Keratinocyte (primary cell): ENCODE data around the gene TMEM184A. TPM values are rescaled to one million over a fixed set of nuclear protein-coding genes. Genes with fewer than 3 reads are reported as not detected.

Experiments used
- DNase-seq: peaks from one replicate; pipeline ENCODE4 v3.0.0-alpha.2; 2011; ENCODE audit warnings: low read depth, missing footprints, low spot score
- FAIRE-seq: peaks from 2 replicates; lab custom pipeline; 2011; peaks lifted over from hg19 to GRCh38; lab: Jason Lieb, UNC
- H2AFZ ChIP-seq: 2 replicates; pipeline ENCODE4 v1.6.0; 2012; ENCODE audit warnings: low read length, control low read depth, inconsistent platforms; ENCODE audit not compliant: control insufficient read depth
- H3K27ac ChIP-seq: 2 replicates; pipeline ENCODE4 v1.5.1; 2011; ENCODE audit warnings: low read length; ENCODE audit not compliant: control insufficient read depth, insufficient read depth
- H3K27me3 ChIP-seq: 3 replicates; pipeline ENCODE4 v1.6.0; 2011; ENCODE audit warnings: low read length; ENCODE audit not compliant: control insufficient read depth, insufficient read depth; ENCODE audit errors: extremely low read depth
- H3K36me3 ChIP-seq, 2 experiments: 2 replicates in 1 of 2; 3 replicates in 1 of 2; pipeline ENCODE4 v1.5.1; 2011; ENCODE audit warnings: low read length in 2 of 2, mild to moderate bottlenecking in 1 of 2; ENCODE audit not compliant: control insufficient read depth in 2 of 2, insufficient read depth in 2 of 2; ENCODE audit errors: extremely low read depth in 1 of 2
- H3K4me1 ChIP-seq: 3 replicates; pipeline ENCODE4 v1.5.1; 2011; ENCODE audit warnings: low read length; ENCODE audit not compliant: control insufficient read depth, insufficient read depth; ENCODE audit errors: extremely low read depth
- H3K4me2 ChIP-seq: 3 replicates; pipeline ENCODE4 v1.6.0; 2011; ENCODE audit warnings: low read depth, low read length; ENCODE audit not compliant: control insufficient read depth, insufficient read depth; ENCODE audit errors: extremely low read depth
- H3K4me3 ChIP-seq, 3 experiments: fragments of 200-600 bp in 1 of 3; sonication (generic) in 1 of 3; 2 replicates in 2 of 3; 3 replicates in 1 of 3; pipeline ENCODE4 v1.5.1; 2011 to 2016; ENCODE audit warnings: low read length in 3 of 3, mild to moderate bottlenecking in 3 of 3, control low read depth in 2 of 3, inconsistent platforms in 1 of 3, low read depth in 1 of 3, mixed read lengths in 1 of 3, mixed run types in 1 of 3, moderate library complexity in 1 of 3; ENCODE audit not compliant: control insufficient read depth in 2 of 3, insufficient read depth in 2 of 3; ENCODE audit errors: extremely low read depth in 1 of 3
- H3K79me2 ChIP-seq: 2 replicates; pipeline ENCODE4 v1.6.0; 2012; ENCODE audit warnings: low read length; ENCODE audit not compliant: control insufficient read depth, insufficient read depth
- H3K9ac ChIP-seq: 3 replicates; pipeline ENCODE4 v1.6.0; 2011; ENCODE audit warnings: low read length; ENCODE audit not compliant: control insufficient read depth, insufficient read depth; ENCODE audit errors: extremely low read depth
- H3K9me1 ChIP-seq: 3 replicates; pipeline ENCODE4 v1.6.0; 2011; ENCODE audit warnings: low read length; ENCODE audit not compliant: control insufficient read depth, insufficient read depth; ENCODE audit errors: extremely low read depth
- H3K9me3 ChIP-seq: 2 replicates; pipeline ENCODE4 v1.5.1; 2012; ENCODE audit warnings: low read depth, low read length; ENCODE audit not compliant: control insufficient read depth
- H4K20me1 ChIP-seq: 3 replicates; pipeline ENCODE4 v1.6.0; 2011; ENCODE audit warnings: low read length; ENCODE audit not compliant: control insufficient read depth, insufficient read depth; ENCODE audit errors: extremely low read depth
- EZH2 ChIP-seq: IDR thresholded peaks from one replicate; pipeline ENCODE4 v1.6.1; 2012; ENCODE audit warnings: inconsistent platforms, mild to moderate bottlenecking, low read length, moderate library complexity
- dilution Hi-C: fragments of 300-500 bp; cut with MboI; formaldehyde crosslinking; loops from one replicate; pipeline ENCODE4 v1.7.0; 2020; ENCODE audit warnings: low sequenced_read_pairs; ENCODE audit not compliant: extremely low pct_ligation_motif_present
- polyA plus RNA-seq, 5 experiments: library from polyadenylated mRNA; depleted of rRNA in 3 of 5; stranded (reverse) in 3 of 5; stranded (forward) in 1 of 5; unstranded in 1 of 5; fragments of >200 nt; gene quantifications; 1 replicate in 1 of 5; 2 replicates in 3 of 5; 3 replicates in 1 of 5; pipeline versions ENCODE4 v1.2.1 to v1.2.3, GENCODE V29; 2011 to 2012; ENCODE audit warnings: missing spikeins in 2 of 5, low read depth in 1 of 5, low replicate concordance in 1 of 5
- TF ChIP-seq, protein P1 (sequence below), 3 experiments: IDR thresholded peaks in 1 of 3; conservative IDR thresholded peaks in 1 of 3; optimal IDR thresholded peaks in 1 of 3; 2 replicates in 2 of 3; 3 replicates in 1 of 3; pipeline versions ENCODE3 to v1.5.1; 2011; ENCODE audit warnings: low read length in 3 of 3, mild to moderate bottlenecking in 3 of 3, moderate library complexity in 2 of 3, control low read depth in 1 of 3, inconsistent platforms in 1 of 3; ENCODE audit not compliant: insufficient read depth in 2 of 3; ENCODE audit errors: extremely low read depth in 1 of 3

TMEM184A gene
- polyA plus RNA-seq, 1 donor (not counting 4 experiments of a cell fraction or from before 2014, with no cell fraction given) = 2.9 TPM

DNA sequence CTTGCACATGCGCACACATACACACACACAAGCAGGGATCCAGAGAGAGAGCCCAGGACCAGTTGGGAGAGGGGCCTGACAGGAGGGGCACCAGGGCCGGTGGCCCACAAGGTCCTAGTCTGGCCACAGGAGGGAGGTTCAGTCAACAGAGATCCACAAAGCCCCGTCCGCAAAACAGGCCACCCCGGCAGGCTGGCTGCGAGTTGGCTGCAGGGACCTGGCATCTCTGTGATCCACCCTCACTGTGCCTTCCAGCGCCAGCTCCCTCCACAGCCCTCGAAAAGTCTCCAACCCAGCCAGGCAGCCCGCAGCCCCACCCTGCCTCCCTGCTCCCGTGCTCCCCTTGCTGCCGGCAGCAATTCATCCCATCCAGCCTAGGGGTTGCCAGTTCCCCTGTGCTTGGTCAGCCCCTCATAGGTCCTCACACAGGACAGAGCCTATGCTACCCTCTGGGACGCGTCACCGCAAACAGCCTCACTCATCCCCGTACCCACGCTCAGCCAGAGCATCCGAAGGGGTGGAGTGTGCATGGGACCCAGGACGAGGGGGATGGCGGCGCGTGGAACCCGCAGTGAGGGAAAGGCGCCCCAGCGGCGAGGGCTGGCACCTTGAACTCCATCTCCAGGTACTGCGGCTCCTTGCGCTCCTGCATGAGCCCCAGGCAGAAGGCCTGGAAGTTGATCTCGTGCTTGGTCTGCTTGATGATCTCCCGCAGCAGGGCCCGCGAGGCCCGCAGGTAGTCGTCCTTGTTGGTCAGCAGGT lies 59.3 kb downstream of the TMEM184A start:
- TF ChIP-seq EZH2 = no peak
- TF ChIP-seq, protein P1, sequence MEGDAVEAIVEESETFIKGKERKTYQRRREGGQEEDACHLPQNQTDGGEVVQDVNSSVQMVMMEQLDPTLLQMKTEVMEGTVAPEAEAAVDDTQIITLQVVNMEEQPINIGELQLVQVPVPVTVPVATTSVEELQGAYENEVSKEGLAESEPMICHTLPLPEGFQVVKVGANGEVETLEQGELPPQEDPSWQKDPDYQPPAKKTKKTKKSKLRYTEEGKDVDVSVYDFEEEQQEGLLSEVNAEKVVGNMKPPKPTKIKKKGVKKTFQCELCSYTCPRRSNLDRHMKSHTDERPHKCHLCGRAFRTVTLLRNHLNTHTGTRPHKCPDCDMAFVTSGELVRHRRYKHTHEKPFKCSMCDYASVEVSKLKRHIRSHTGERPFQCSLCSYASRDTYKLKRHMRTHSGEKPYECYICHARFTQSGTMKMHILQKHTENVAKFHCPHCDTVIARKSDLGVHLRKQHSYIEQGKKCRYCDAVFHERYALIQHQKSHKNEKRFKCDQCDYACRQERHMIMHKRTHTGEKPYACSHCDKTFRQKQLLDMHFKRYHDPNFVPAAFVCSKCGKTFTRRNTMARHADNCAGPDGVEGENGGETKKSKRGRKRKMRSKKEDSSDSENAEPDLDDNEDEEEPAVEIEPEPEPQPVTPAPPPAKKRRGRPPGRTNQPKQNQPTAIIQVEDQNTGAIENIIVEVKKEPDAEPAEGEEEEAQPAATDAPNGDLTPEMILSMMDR (optimal IDR thresholded peaks at IDR 0.05 in 1 of 3, IDR thresholded peaks at IDR 0.05 in 1 of 3, conservative IDR thresholded peaks at IDR 0.05 in 1 of 3; ENCODE audit: extremely low read depth in 1 of 3, insufficient read depth in 2 of 3, low read length in 3 of 3) = no peak
- DNase-seq = no peak
- Histone ChIP-seq H3K4me1 (no peaks in the 10 kb centered on the region), H3K27ac (no peak overlapping the region), H3K36me3 (peaks cover 20 to 23% of the 10 kb centered on the region in 2 experiments), H3K79me2 (peaks cover 10% of the 10 kb centered on the region), H3K4me3 (no peak overlapping the region), H3K9me1 (no peaks in the 10 kb centered on the region), H3K9me3 (no peaks in the 10 kb centered on the region), H2AFZ (no peak overlapping the region), H3K27me3 (no peaks in the 10 kb centered on the region), H4K20me1 (peaks cover 2% of the 10 kb centered on the region), H3K9ac (no peak overlapping the region), H3K4me2 (no peak overlapping the region)
- FAIRE-seq = no peak
- dilution Hi-C loops = no loop called here

GRCh38 chr7:1495564-1496242 lies 60.3 kb downstream of the TMEM184A start:
- H3K36me3 ChIP-seq = peaks cover 24 to 29% of the 10 kb centered on the region in 2 experiments
- no peak overlapping the region for H3K9ac ChIP-seq
- no peaks in the 10 kb centered on the region for H3K9me3 ChIP-seq
- peaks cover 4% of the 10 kb centered on the region for H3K79me2 ChIP-seq
- dilution Hi-C loops = no loop called here
- no peak overlapping the region for H2AFZ ChIP-seq
- no peak overlapping the region for H3K4me3 ChIP-seq
- no peaks in the 10 kb centered on the region for H3K9me1 ChIP-seq
- no peak overlapping the region for H3K27ac ChIP-seq
- no peak for DNase-seq
- TF ChIP-seq, protein P1 (optimal IDR thresholded peaks at IDR 0.05 in 1 of 3, IDR thresholded peaks at IDR 0.05 in 1 of 3, conservative IDR thresholded peaks at IDR 0.05 in 1 of 3; ENCODE audit: extremely low read depth in 1 of 3, insufficient read depth in 2 of 3, low read length in 3 of 3) = no peak
- no peak for TF ChIP-seq EZH2
- H3K4me2 ChIP-seq = no peak overlapping the region
- FAIRE-seq = no peak
- no peaks in the 10 kb centered on the region for H3K4me1 ChIP-seq
- no peaks in the 10 kb centered on the region for H3K27me3 ChIP-seq
- H4K20me1 ChIP-seq = no peaks in the 10 kb centered on the region
